ENCODE results near the gene STAT1.

GRCh38 chr2:190994148-190994547, 19.8 kb downstream of the STAT1 start:
- TF ChIP-seq CTCF (IDR thresholded peaks at IDR 0.05) (no peak), POLR2A (IDR thresholded peaks at IDR 0.05) (no peak)
